ENCODE data around the gene STOML1.

STOML1 gene

GRCh38 chr15:74019734-74020133 is 27.6 kb upstream of the STOML1 start:
- DNase-seq (ENCODE audit: low read depth), result no peak
- TF ChIP-seq CTCF (conservative IDR thresholded peaks at IDR 0.05; ENCODE audit: control insufficient read depth, insufficient read depth, low read depth, low read length), result no peak
- H3K4me3 ChIP-seq (ENCODE audit: control insufficient read depth, low read depth, low read length), result no peak overlapping the region

GRCh38 chr15:74013374-74013894 is 21.3 kb upstream of the STOML1 start:
- TF ChIP-seq CTCF (conservative IDR thresholded peaks at IDR 0.05; ENCODE audit: control insufficient read depth, insufficient read depth, low read depth, low read length), result no peak

DNA sequence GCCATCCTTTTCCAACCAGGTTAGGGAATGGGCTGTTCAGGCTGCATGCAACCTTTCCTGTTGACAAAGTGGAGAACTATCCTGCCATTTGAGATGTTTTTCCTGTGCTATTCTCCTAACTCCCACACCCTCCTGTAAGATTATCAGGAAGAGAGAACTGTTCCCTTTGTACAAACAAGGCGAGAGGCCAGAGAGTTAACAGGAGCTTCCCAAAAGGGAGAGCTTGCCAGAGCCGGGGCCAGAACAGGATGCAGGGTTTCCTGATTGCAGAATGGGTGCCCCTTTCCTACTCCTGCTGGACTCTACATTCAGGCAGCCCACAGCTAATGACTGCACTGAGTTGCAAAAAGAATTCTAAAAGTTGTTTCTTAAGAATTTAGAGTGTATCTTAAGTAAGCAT is 19.5 kb upstream of the STOML1 start:
- no peak overlapping the region for H3K4me3 ChIP-seq (ENCODE audit: control insufficient read depth, low read depth, low read length)
- TF ChIP-seq CTCF (conservative IDR thresholded peaks at IDR 0.05; ENCODE audit: control insufficient read depth, insufficient read depth, low read depth, low read length), result no peak
- peak; percentile 63 for DNase-seq (ENCODE audit: low read depth)

More at GRCh38 chr15:74013374-74013894, 21.3 kb upstream of the STOML1 start:
- DNase-seq (ENCODE audit: low read depth), result no peak
- H3K4me3 ChIP-seq (ENCODE audit: control insufficient read depth, low read depth, low read length), result no peak overlapping the region

DNA sequence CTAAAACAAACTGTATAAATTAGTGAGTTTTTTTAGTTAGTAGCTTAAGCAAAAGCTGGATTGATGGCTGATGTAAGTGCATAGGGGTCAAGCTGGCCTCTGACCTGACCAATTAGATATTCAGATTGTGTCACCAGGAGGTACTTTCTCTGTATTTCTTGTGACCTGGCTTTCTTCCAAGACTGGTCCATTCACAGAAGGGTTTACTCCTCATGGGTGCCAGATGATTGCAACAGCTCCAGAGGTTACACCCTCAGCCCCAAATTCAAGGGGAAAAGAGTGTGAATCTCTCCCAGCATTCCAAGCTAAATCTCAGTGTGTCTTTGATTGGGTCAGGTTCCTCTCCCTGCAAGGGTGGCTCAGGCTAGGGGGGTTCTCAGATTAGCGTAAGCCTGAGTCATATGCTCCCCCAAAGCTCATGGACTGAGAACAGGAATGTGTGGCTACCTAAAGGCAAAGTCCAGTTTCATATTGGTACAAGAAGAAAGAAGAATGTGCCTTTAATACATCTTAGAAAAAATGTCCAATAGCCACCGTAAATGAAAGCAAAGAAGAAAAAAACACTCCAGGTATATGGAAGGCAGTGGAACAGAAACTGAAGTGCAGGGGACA is 18.9 kb upstream of the STOML1 start:
- no peak overlapping the region for H3K4me3 ChIP-seq (ENCODE audit: control insufficient read depth, low read depth, low read length)
- no peak for TF ChIP-seq CTCF (conservative IDR thresholded peaks at IDR 0.05; ENCODE audit: control insufficient read depth, insufficient read depth, low read depth, low read length)
- DNase-seq (ENCODE audit: low read depth), result peak; percentile 77

DNA sequence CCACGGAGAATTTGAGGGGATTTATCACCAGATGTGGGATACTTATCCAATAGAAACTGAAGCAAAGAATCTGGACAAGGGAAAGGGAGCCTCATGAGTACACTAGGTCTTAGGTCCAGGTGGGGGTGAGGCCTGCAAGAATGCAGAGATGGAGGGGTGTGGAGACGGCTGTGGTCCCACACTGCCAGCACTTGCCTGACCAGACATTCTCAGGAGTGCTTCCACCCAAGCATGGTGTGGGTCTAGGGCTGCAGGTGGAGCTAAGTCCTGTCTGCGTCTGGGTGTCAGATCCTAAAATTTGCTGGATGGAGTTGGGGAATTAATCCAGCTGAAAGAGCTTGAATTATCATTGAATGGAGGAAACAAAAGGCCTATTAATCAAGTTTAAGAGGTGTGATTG is 16.8 kb upstream of the STOML1 start:
- no peak for TF ChIP-seq CTCF (conservative IDR thresholded peaks at IDR 0.05; ENCODE audit: control insufficient read depth, insufficient read depth, low read depth, low read length)
- no peak for DNase-seq (ENCODE audit: low read depth)
- H3K4me3 ChIP-seq (ENCODE audit: control insufficient read depth, low read depth, low read length), result no peak overlapping the region

GRCh38 chr15:74007820-74008371 is 15.8 kb upstream of the STOML1 start:
- no peak overlapping the region for H3K4me3 ChIP-seq (ENCODE audit: control insufficient read depth, low read depth, low read length)
- no peak for DNase-seq (ENCODE audit: low read depth)
- TF ChIP-seq CTCF (conservative IDR thresholded peaks at IDR 0.05; ENCODE audit: control insufficient read depth, insufficient read depth, low read depth, low read length), result no peak

All from fibroblast of mammary gland (primary cell).